Kidney (tissue), 14 donors: ENCODE data around the gene PSMD1. TPM values are rescaled to one million over a fixed set of nuclear protein-coding genes. Genes with fewer than 3 reads are reported as not detected.

Experiments used
- DNase-seq, 5 donors: peaks; one replicate each; pipeline ENCODE4 v3.0.0-alpha.2; 2013 to 2020
- FAIRE-seq: peaks from 2 replicates; lab custom pipeline; 2012; peaks lifted over from hg19 to GRCh38; lab: Jason Lieb, UNC
- H3K27ac ChIP-seq, 2 donors: one replicate each; pipeline ENCODE4 v1.7.0; 2013; ENCODE audit warnings: low read depth in 2 of 2, low read length in 2 of 2, inconsistent platforms in 1 of 2
- H3K27me3 ChIP-seq: one replicate; pipeline ENCODE4 v1.7.1; 2013; ENCODE audit warnings: low read length, inconsistent platforms; ENCODE audit not compliant: control insufficient read depth, insufficient read depth
- H3K36me3 ChIP-seq, 3 donors: one replicate each; pipeline versions ENCODE4 v1.7.0 to v1.7.1; 2013; ENCODE audit warnings: low read length in 3 of 3, control low read depth in 1 of 3, inconsistent platforms in 1 of 3; ENCODE audit not compliant: insufficient read depth in 3 of 3, control insufficient read depth in 2 of 3
- H3K4me1 ChIP-seq, 3 donors: one replicate each; pipeline versions ENCODE4 v1.7.0 to v1.7.1; 2013; ENCODE audit warnings: low read length in 3 of 3, inconsistent platforms in 1 of 3, low read depth in 1 of 3; ENCODE audit not compliant: control insufficient read depth in 2 of 3, insufficient read depth in 2 of 3
- H3K4me3 ChIP-seq, 3 donors: one replicate each; pipeline versions ENCODE4 v1.7.0 to v1.8.1; 2013; ENCODE audit warnings: low read length in 3 of 3, control low read depth in 1 of 3, inconsistent platforms in 1 of 3
- H3K9ac ChIP-seq, 3 donors: one replicate each; pipeline versions ENCODE4 v1.7.0 to v1.7.1; 2013; ENCODE audit warnings: low read length in 3 of 3, control low read depth in 1 of 3, inconsistent platforms in 1 of 3
- H3K9me3 ChIP-seq, 3 donors: one replicate each; pipeline versions ENCODE4 v1.7.0 to v1.7.1; 2013; ENCODE audit warnings: low read length in 3 of 3, control low read depth in 1 of 3, inconsistent platforms in 1 of 3; ENCODE audit not compliant: control insufficient read depth in 2 of 3, insufficient read depth in 1 of 3
- CTCF ChIP-seq: IDR thresholded peaks from 3 replicates; pipeline ENCODE4 v1.5.1; 2012; ENCODE audit warnings: mild to moderate bottlenecking, moderate library complexity, borderline replicate concordance; ENCODE audit not compliant: insufficient read depth; ENCODE audit errors: extremely low read depth
- intact Hi-C: fragments of 100-400 bp; cut with DNase I; formaldehyde crosslinking; loops from one replicate; pipeline ENCODE4 v1.11.1; 2022
- polyA plus RNA-seq: library from polyadenylated mRNA; stranded (reverse); fragments of 350-450 nt; fragmentation: Illumina TruSeq; extraction: RNeasy Lipid Tissue Mini Kit (QIAGEN cat#74804); gene quantifications from one replicate; pipeline ENCODE4 v1.2.3, GENCODE V29; 2014; ENCODE audit warnings: low read depth, low replicate concordance; ENCODE audit not compliant: insufficient read depth
- total RNA-seq: library from RNA; stranded (reverse); fragmentation: NEBNext Ultra II Directional; extraction: Animal tissue kit (Norgen Biotek cat#: 25700); gene quantifications from one replicate; pipeline ENCODE4 v1.2.1, GENCODE V29; 2021
- donor health status: control.
- donor health status: control.
- donor health status: control.
- donor health status: control.
- donor health status: control.
- donor health status: DM: yes; HTN: yes; CAD: no.
- donor health status: Normal renal cell carcinoma (clear cell type).

Gene PSMD1
- total and polyA plus RNA-seq, 2 donors from 2014 or later = 75.6 to 95.4 TPM

GRCh38 chr2:231047274-231047922, 9.3 kb upstream of the PSMD1 start:
- no peaks in the 10 kb centered on the region for H3K36me3 ChIP-seq
- DNase-seq (no peak), FAIRE-seq (no peak)
- H3K27me3 ChIP-seq = no peaks in the 10 kb centered on the region
- no peak overlapping the region for H3K27ac ChIP-seq
- no peak for TF ChIP-seq CTCF
- no peak overlapping the region for H3K9ac ChIP-seq
- H3K4me3 ChIP-seq = no peak overlapping the region
- intact Hi-C loops = no loop called here
- peaks cover 0 to 18% (median 7%) of the 10 kb centered on the region in 3 donors for H3K4me1 ChIP-seq
- H3K9me3 ChIP-seq = no peaks in the 10 kb centered on the region

- no peak for TF ChIP-seq CTCF
- Histone ChIP-seq H3K36me3 (no peaks in the 10 kb centered on the region), H3K4me1 (peaks cover 0 to 20% (median 9%) of the 10 kb centered on the region in 3 donors), H3K9ac (no peak overlapping the region), H3K27me3 (no peaks in the 10 kb centered on the region), H3K4me3 (no peak overlapping the region), H3K27ac (no peak overlapping the region), H3K9me3 (no peaks in the 10 kb centered on the region)
- intact Hi-C loops = no loop called here
- no peak for FAIRE-seq
- DNase-seq = no peak
These were observed 8.4 kb upstream of the PSMD1 start for GRCh38 chr2:231047923-231048915.

- TF ChIP-seq CTCF = no peak
- Histone ChIP-seq H3K36me3 (no peaks in the 10 kb centered on the region), H3K4me3 (no peak overlapping the region), H3K27me3 (no peaks in the 10 kb centered on the region), H3K9me3 (no peaks in the 10 kb centered on the region), H3K27ac (peak overlapping the region; percentile 25 to 49), H3K4me1 (peaks cover 0 to 20% (median 9%) of the 10 kb centered on the region in 3 donors), H3K9ac (no peak overlapping the region)
- DNase-seq = no peak
- intact Hi-C loops = no loop called here
- FAIRE-seq = no peak
These were observed 7.2 kb upstream of the PSMD1 start for GRCh38 chr2:231049286-231050017.
